GM11168 (cell line): ENCODE data around the gene SERPINB7.

Experiments used
- in situ Hi-C: fragments of 300-500 bp; cut with MboI; formaldehyde crosslinking; loops from one replicate; pipeline ENCODE4 v1.12.0; 2022; ENCODE audit warnings: low sequenced_read_pairs; ENCODE audit not compliant: unreplicated experiment

Gene SERPINB7

DNA sequence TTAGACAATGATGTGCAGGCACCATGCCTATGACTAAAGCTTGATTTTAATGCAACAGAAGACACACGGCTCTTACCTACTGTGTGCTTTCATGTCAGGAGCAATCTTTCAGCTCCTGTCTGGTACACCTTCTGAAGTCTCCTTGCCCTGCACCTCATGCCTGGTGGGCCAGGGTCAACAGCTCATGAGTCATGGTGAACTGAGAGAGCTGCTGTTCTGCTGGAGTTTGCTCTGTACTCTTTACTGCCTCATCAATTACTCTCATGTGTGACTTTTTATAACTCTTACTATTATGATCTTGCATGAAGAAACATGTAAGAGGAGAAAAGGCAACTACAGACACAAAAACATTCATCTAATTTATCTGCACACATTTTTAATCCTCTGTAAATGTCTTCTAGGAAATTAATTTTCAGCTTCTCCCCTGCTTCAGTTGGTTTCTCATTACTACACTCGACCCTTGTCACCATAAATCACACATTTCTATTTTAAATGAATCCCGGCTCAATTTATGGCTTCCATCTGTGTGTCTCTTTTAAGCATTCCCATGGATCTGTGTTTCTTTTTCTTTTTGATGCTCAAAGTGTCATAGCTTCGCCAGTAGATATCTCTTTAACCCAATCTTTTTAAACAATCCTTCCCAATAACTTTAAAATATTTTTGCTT is 9.7 kb downstream of the SERPINB7 start:
- in situ Hi-C loops: no loop called here

DNA sequence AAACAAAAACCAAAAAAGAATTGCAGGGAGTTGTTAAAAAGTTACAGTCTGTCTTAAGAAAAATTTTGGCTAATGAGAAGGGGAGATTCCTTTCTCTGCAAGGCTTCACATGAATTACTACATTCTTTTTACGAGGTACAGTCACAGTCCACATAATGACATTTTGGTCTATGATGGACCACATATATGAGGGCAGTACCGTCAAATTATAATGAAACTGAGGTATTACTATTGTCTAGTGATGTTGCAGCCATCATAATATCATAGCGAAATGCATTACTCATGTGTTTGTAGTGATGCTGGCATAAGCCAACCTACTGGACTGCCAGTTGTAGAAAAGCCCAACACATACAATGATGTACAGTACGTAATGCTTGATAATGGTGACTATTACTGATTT is 12.5 kb downstream of the SERPINB7 start:
- in situ Hi-C loops: no loop called here

DNA sequence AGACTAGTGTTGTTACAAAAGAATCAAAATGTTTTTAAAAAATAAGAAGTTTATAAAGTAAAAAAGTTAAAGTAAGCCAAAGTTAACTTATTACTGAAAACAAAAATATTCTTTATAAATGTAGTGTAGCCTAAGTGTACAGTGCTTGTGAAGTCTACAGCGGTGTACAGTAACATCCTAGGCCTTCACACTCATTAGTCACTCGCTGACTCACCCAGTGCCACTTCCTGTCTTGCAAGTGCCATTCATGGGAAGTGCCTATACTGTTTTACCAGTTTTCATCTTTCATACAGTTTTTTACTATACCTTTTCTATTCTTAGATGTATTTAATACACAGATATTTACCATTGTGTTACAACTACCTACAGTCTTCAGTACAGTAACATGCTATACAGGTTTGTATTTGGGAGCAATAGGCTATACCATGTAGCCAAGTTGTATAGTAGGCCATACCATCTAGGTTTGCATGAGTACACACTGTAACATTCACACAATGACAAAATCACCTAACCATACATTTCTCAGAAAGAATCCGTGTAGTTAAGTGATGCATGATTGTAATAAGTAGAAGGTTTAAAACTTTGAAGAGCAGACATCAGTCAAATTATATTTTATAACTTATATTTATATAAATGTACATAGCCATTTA is 13.4 kb downstream of the SERPINB7 start:
- in situ Hi-C loops: no loop called here

DNA sequence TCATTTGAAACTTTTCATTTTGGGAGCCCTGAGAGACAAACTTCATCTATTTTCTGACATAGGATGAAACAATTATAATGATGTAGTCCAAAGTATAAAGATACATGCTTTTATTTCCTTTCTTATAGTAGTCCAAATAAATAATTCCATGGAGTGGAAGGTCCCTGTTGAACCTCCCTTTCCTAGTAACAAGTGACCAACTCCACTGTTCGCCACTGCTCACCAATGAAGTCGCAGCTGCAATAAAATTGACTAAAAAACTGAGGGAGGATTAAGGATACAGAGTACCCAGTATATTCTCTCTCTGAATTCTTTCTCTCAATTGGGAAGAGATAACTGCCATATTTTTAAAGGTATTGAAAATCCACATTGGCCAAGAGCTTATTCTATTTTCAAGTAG is 14.1 kb downstream of the SERPINB7 start:
- in situ Hi-C loops: no loop called here

DNA sequence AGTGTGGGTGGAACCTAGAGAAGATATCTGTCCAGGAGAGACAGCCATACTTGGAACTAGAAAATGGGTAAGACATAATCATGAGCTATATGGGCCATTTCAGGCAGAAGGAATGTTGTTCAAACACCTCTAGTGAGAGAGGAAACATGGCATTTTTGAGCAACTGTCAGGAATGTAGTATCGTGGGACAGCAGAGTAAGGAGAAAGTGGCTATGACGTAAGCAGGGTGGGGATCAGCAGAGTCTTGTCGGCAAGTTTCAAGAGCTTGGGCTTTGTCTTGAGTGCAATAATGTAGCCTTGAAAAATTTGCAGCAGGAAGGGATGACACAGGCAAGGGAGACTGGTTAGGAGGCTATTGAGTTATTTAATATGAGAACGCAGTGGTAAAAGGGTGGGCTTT is 20.4 kb downstream of the SERPINB7 start:
- in situ Hi-C loops: no loop called here

DNA sequence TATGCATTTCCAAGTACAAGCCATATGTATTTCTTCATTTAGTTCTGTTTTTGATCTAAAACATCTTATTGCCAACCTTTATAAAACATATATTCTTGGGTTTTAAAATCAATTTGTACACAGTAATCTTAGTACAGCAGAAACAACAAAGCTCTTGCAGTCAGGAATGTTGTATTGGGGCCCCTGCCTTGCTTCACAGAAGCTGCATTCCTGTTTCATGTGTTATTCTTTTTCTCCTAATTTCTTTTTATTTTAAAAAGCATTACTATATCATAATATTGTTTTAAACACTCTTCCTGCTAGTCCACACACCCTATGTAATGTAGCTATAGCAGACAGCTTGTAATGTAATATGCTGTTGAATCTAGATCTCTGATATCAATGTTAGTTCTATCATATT is 24.0 kb downstream of the SERPINB7 start:
- in situ Hi-C loops: no loop called here

DNA sequence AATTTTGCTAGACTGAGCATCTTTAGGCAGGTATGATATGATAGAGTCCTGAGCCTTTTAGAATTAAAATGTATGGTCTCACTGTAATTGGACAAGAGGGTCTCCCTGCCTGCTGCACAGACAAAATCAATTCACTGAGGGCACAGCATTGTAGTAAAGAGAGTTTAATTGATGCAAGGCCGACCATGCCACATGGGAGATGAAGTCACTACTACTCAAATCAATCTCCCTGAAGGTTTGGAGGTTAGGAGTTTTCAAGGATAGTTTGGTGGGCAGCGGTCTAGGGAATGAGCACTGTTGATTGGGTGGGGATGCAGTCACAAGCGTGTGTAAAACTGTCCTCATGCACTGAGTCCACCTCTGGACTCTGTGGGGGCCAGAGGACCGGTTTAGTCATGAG is 26.1 kb downstream of the SERPINB7 start:
- in situ Hi-C loops: no loop called here

DNA sequence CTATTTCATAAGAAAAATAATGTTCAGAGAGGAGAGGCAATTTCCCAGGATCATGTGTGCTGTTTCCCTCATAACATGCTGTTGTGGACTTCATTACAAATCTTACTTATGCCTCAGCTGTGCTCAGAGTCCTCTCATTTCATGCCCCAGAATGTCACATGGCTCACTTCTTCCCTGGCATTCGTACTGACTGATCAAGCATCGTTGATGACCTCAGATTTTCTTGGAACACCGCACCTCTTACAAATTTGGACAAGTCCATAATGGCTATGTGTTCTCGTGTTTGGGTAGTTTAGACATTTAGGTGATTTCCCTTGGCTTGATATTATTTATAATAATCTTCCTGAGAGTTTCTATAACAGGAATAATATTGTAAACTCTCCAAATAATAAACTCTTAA is 32.9 kb downstream of the SERPINB7 start:
- in situ Hi-C loops: no loop called here

DNA sequence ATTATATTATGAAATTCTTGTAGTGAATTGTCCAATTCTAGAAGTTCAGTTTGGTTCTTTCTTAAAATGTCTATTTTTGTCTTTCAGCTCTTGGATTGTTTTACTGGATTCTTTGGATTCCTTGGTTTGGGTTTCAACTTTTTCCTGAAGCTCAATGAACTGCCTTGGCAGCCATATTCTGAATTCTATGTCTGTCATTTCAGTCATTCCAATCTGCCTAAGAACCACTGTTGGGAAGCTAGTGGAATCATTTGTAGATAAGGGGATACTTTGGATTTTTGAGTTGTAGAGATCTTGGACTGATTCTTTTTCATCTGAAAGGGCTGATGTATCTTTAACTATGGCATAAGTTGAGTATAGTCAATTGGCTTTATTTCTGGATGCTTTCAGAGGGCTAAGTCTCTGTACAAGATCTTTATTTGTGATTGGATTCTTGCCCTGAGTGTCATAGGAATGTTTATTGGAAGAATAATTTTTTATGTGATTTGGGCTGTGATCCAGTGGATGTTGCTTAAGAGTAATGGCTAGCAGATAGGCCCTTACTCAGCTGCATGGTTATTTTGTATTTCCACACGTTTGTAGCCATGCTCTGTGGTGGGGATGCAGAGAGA is 42.3 kb downstream of the SERPINB7 start:
- in situ Hi-C loops: no loop called here

DNA sequence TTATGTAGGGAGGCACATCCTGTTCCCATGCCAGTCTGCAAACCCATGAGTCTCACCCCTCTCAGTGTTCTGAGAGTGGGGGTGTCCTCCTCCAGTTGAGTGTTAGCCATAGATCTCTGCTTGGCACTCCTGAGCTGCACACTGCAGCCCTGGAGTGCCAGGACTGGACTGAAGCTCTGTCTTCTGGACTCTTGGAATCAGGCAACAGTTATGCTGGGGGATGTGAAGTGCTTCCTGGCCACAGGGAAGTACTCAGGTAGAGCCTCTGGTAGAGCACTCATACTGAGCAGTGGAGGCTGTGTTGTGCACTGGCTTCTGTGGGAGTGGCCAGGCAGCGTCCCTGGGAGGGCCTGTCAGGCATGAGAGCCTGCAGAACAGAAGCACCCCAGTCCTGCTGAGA is 43.0 kb downstream of the SERPINB7 start:
- in situ Hi-C loops: no loop called here

DNA sequence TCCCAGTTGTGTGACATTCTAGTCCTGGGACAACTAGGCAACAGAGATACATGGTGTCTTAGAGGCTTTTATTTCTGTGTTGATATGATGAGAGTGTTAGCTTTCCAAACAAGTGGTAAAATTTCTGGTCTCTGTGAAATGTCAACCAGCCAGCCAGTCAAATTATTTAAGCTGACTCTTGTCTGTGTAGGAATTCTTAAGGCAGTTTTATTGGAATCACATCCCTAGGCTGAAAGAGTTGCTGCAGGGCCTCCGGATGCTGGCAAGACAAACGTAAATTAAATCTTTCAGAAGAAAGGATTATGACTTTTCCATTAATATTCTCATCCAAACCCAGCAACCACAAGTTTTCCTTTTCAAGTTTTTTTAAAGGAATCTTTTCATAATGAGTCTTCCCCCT is 44.6 kb downstream of the SERPINB7 start:
- in situ Hi-C loops: no loop called here

DNA sequence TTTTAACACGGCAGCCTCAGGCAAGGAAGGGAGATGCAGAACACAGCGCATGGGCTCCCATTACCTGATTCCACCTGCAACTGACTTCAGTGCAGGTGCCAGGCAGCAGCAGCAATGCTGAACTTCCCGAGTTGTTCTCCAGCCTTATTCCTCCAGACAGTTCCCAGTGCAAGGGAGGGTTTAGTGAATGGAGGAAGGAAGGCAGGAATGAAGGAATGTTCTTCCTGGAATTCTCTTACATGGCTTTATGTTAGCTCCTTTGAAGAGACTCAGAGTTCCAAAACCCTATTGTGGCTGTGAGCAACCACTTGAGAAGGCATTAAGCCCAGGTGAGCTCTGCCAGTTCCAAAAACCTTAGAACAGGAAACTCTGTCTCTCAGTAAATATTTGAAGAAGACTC is 45.5 kb downstream of the SERPINB7 start:
- in situ Hi-C loops: no loop called here

DNA sequence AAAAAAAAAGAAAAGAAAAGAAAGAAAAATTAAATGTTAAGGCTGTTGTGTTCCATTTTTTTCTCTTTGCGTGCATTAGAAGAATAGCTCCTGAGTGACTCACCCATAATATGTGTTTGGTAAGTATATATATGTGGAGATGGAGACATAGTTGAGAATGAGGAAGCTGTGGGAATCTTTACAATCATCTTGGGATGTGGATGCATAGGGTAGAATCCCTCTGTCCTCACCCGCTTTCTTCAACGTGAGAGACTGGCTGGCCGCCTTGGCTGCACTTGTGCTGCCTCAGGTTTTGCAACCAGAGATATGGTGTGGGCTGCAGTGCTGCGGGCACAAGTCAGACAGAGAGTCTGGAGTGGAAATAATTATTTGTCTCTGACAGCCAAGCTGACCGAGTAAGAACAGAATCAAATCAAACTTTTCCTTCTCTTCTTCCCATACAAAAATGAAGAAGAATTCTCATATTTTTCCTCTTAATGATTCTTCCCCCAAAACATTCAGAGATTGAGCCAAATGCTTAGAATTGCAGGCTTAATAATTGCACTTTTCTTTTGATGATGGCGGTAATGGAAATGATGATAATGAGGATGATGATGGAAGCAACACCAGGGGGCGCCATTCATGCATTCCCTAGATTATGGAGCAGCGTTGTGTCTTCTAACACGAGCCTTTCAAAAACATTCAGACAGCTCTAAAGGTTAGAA is 48.5 kb downstream of the SERPINB7 start:
- in situ Hi-C loops: no loop called here

DNA sequence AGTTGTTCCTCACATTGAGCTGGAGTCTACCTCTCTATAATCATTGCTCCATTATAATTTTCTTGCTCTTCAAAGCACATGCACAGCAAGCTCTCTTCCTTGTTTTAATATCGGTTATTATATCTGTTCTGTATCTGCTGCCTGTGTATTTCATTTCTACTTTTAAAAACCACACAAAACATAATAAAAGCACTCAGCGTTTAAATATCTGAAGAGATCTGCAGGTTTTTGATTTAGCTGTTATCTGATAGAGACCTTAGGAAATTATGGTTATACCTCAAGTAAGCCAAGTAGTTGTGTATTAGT is 49.0 kb downstream of the SERPINB7 start:
- in situ Hi-C loops: no loop called here

DNA sequence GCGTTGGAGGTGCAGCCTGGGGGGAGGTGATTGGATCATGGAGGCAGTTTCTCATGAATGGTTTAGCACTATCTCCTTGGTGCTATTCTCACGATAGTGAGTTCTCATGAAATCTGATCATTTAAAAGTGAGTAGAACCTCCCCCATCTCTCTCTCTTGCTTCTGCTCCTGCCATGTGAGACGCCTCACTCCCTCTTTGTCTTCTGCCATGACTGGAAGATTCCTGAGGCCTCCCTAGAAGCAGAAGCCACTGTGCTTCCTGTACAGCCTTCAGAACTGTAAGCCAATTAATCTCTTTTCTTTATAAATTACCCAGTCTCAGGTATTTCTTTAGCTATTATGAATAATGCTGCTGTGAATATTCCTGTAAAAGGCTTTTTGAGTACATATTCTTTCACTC is 52.9 kb downstream of the SERPINB7 start:
- in situ Hi-C loops: no loop called here

DNA sequence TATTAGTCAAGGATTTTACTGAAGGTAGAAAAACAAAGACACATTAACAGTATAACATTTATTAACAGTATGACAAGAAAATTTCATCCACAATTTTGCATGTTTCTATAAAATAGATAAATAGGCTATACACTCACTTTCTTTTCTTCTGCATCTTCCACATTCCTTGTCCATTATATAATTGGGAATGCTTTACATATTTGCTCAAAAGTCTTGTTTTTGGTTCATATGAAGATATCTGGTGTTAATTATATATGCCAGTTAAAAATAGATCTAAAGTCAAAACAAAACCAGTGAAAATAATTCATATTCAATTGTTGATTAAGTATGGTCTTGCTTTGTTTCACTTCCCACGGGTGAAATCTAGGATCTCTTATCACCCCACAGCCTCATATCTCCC is 53.4 kb downstream of the SERPINB7 start:
- in situ Hi-C loops: no loop called here

DNA sequence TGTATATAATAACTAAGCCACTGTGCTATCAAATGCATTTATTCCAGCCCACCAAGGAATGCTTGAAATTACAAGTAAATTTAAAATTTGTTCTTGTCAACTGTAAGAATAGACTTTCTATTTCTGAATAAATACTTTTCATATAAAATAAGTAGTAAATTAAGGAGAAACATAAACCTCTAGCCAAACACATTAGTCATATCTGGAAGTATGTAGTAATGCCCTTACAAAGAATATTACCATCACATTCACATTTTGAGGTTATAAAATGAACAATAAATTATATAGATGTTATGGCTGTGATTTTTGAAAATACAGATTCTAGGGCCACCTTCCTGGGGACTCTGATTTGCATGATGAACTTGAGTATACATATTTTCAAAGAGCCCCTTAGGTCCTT is 54.7 kb downstream of the SERPINB7 start:
- in situ Hi-C loops: no loop called here

DNA sequence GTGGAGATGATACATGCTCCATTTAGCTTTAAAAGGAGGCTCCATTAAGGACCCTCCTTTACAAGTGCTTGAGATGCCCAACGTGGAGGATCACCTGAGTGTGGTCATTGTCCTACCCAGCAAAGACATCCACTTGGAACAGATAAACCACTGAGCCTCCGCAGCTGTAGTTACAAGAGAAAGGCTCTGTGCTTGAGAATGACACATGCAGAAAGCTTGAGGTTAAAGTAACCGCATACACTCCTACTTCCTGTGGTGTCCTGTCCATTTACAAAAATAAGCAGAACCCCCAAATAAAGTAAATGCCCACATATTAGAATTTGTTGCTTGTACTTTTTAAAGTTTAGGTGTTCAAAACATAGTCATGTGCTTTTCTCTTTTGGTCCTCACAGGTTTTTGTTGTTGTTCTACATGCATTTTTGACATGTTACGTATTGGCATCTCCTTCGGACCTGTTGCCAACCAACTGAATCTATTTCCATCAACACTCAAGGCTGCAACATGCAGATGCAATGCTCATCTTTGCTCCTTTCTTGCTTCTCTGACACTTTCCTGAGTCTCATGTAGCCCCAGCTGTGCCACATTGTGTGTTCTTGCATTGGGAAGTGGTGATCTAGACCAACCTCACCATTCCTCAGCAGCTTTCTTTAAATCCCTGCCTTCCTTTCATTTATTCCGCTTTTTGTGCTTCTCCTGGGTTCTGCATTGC is 56.0 kb downstream of the SERPINB7 start:
- in situ Hi-C loops: no loop called here

DNA sequence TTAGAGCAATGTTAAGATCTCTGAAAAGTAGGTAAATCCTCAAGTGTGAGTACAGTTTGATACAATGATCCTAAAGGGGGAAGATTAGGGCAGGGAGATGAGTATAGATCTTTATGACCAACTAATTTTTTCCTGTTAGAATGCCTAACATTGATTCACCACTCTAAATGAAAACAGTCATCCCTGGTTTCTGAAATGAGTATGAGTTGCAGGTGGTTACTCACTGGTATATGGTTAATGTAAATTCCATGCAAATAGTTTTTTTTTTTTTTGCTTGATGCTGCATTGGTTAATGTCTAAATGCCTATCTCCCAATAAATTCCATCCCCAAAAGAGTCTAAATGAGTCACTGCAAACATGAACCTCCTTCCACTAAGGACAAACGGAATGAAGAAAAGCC is 57.3 kb downstream of the SERPINB7 start:
- in situ Hi-C loops: no loop called here

DNA sequence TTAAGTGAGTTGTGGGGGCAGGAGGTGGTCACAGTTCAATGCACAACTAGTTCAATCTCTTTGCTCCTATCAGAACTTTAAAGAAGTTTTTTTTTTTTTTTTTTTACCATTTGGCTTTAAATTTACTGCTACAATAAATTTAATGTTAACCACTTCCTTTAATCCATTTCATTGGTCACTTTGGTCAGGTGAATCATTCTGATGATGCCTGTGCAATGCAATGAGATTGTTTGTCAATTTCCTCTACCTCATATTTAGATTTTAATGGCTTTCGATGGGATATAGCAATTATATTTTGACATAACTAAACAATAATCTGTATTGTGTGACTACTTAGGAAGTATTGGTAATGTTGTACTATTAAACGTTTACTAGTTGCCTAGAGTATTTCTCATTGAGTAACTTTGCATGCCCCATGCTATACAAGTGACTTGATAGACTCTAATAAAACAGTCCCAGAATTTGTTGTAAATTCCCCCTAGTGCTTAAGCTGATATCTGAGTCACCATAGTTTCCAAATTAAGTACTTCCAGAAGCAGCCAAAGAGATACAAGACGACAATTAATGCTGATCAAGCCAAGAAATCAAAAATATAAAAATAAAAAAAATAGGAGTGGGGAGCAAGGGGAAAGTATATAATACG is 59.4 kb downstream of the SERPINB7 start:
- in situ Hi-C loops: no loop called here
